ENCODE data around the gene C9orf57. TPM values are rescaled to one million over a fixed set of nuclear protein-coding genes. Genes with fewer than 3 reads are reported as not detected.

The C9orf57 gene
- total and polyA plus RNA-seq, 2 of the 8 experiments (the other 6 are each of a cell fraction or from before 2014, with no cell fraction given) = not detected

DNA sequence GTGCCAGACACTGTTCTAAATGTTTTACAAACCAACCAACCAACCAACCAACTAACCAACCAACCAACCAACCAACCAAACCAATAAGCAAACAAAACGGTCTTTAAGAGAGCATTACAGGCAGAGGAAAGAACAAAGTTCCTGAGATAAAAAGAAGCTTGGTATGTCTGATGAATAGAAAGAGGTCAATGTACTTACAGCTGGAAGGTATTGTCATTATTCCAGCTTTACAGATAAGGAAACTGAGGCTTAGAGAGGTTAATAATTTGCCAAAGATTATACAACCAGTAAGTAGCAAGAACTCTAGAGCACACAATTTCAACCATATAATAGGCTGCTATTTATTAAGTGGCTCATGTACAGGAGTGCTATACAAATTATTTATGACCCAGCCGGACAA is 29.6 kb downstream of the C9orf57 start (continued):
- TF ChIP-seq, protein P1, sequence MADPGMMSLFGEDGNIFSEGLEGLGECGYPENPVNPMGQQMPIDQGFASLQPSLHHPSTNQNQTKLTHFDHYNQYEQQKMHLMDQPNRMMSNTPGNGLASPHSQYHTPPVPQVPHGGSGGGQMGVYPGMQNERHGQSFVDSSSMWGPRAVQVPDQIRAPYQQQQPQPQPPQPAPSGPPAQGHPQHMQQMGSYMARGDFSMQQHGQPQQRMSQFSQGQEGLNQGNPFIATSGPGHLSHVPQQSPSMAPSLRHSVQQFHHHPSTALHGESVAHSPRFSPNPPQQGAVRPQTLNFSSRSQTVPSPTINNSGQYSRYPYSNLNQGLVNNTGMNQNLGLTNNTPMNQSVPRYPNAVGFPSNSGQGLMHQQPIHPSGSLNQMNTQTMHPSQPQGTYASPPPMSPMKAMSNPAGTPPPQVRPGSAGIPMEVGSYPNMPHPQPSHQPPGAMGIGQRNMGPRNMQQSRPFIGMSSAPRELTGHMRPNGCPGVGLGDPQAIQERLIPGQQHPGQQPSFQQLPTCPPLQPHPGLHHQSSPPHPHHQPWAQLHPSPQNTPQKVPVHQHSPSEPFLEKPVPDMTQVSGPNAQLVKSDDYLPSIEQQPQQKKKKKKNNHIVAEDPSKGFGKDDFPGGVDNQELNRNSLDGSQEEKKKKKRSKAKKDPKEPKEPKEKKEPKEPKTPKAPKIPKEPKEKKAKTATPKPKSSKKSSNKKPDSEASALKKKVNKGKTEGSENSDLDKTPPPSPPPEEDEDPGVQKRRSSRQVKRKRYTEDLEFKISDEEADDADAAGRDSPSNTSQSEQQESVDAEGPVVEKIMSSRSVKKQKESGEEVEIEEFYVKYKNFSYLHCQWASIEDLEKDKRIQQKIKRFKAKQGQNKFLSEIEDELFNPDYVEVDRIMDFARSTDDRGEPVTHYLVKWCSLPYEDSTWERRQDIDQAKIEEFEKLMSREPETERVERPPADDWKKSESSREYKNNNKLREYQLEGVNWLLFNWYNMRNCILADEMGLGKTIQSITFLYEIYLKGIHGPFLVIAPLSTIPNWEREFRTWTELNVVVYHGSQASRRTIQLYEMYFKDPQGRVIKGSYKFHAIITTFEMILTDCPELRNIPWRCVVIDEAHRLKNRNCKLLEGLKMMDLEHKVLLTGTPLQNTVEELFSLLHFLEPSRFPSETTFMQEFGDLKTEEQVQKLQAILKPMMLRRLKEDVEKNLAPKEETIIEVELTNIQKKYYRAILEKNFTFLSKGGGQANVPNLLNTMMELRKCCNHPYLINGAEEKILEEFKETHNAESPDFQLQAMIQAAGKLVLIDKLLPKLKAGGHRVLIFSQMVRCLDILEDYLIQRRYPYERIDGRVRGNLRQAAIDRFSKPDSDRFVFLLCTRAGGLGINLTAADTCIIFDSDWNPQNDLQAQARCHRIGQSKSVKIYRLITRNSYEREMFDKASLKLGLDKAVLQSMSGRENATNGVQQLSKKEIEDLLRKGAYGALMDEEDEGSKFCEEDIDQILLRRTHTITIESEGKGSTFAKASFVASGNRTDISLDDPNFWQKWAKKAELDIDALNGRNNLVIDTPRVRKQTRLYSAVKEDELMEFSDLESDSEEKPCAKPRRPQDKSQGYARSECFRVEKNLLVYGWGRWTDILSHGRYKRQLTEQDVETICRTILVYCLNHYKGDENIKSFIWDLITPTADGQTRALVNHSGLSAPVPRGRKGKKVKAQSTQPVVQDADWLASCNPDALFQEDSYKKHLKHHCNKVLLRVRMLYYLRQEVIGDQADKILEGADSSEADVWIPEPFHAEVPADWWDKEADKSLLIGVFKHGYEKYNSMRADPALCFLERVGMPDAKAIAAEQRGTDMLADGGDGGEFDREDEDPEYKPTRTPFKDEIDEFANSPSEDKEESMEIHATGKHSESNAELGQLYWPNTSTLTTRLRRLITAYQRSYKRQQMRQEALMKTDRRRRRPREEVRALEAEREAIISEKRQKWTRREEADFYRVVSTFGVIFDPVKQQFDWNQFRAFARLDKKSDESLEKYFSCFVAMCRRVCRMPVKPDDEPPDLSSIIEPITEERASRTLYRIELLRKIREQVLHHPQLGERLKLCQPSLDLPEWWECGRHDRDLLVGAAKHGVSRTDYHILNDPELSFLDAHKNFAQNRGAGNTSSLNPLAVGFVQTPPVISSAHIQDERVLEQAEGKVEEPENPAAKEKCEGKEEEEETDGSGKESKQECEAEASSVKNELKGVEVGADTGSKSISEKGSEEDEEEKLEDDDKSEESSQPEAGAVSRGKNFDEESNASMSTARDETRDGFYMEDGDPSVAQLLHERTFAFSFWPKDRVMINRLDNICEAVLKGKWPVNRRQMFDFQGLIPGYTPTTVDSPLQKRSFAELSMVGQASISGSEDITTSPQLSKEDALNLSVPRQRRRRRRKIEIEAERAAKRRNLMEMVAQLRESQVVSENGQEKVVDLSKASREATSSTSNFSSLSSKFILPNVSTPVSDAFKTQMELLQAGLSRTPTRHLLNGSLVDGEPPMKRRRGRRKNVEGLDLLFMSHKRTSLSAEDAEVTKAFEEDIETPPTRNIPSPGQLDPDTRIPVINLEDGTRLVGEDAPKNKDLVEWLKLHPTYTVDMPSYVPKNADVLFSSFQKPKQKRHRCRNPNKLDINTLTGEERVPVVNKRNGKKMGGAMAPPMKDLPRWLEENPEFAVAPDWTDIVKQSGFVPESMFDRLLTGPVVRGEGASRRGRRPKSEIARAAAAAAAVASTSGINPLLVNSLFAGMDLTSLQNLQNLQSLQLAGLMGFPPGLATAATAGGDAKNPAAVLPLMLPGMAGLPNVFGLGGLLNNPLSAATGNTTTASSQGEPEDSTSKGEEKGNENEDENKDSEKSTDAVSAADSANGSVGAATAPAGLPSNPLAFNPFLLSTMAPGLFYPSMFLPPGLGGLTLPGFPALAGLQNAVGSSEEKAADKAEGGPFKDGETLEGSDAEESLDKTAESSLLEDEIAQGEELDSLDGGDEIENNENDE (IDR thresholded peaks at IDR 0.05; ENCODE audit: insufficient replicate concordance, low read length) = no peak
- TF ChIP-seq CEBPB (IDR thresholded peaks at IDR 0.05; ENCODE audit: low read depth, low read length) (no peak), NANOG (IDR thresholded peaks at IDR 0.05; ENCODE audit: insufficient read depth, low read depth, low read length, poor library complexity, severe bottlenecking) (no peak), CHD2 (IDR thresholded peaks at IDR 0.05; ENCODE audit: low read length) (no peak), BCL11A (IDR thresholded peaks at IDR 0.05; ENCODE audit: low read depth in 2 of 2, low read length in 2 of 2) (no peak), HDAC6 (IDR thresholded peaks at IDR 0.05; ENCODE audit: low read depth, low read length) (no peak)

Data from H1 (cell line).